HL-60 (cell line): ENCODE data around the gene DNASE1L3.
"Not testable (repeated sequence)": the region's sequence is repeated elsewhere in the genome, so short reads cannot be mapped to it uniquely, and the experiment has no call there.

Experiments
- DNase-seq, 2 experiments: peaks; one replicate each; pipeline ENCODE4 v3.0.0-alpha.2; 2010 to 2020; ENCODE audit warnings: low read depth in 1 of 2, low spot score in 1 of 2
- H3K27ac ChIP-seq: fragments of 250-450 bp; sonication (Bioruptor Pico); replicated peaks from 2 replicates; pipeline ENCODE4 v1.5.1; 2020; ENCODE audit warnings: mild to moderate bottlenecking, moderate library complexity
- H3K27me3 ChIP-seq: fragments of 250-450 bp; sonication (Bioruptor Pico); 2 replicates; pipeline ENCODE4 v1.5.1; 2021; ENCODE audit warnings: mild to moderate bottlenecking, moderate library complexity; ENCODE audit not compliant: insufficient read depth, poor library complexity, severe bottlenecking
- H3K4me3 ChIP-seq: replicated peaks from 2 replicates; pipeline ENCODE4 v1.5.1; 2011; ENCODE audit warnings: mild to moderate bottlenecking, control low read depth, low read length; ENCODE audit not compliant: insufficient read depth
- CTCF ChIP-seq: IDR thresholded peaks from one replicate; pipeline ENCODE4 v1.5.1; 2011; ENCODE audit warnings: low read length, control low read depth, inconsistent platforms; ENCODE audit not compliant: insufficient read depth
- GABPA ChIP-seq: IDR thresholded peaks from 2 replicates; pipeline ENCODE4 v1.6.1; 2012; ENCODE audit warnings: low read depth
- POLR2AphosphoS5 ChIP-seq: IDR thresholded peaks from 2 replicates; pipeline ENCODE4 v1.6.1; 2012; ENCODE audit warnings: low read depth
- REST ChIP-seq: IDR thresholded peaks from 2 replicates; pipeline ENCODE4 v1.6.1; 2012; ENCODE audit warnings: low read depth; ENCODE audit not compliant: insufficient replicate concordance
- SPI1 ChIP-seq: IDR thresholded peaks from 2 replicates; pipeline ENCODE4 v1.6.1; 2012; ENCODE audit warnings: low read depth, mild to moderate bottlenecking, borderline replicate concordance

Gene DNASE1L3

GRCh38 chr3:58243976-58244585 is 33.3 kb upstream of the DNASE1L3 start:
- Histone ChIP-seq H3K27ac (no peak overlapping the region), H3K27me3 (peaks cover 2% of the 10 kb centered on the region), H3K4me3 (no peak overlapping the region)
- DNase-seq = no peak
- TF ChIP-seq CTCF (no peak), POLR2AphosphoS5 (no peak), REST (no peak), GABPA (no peak), SPI1 (no peak)

DNA sequence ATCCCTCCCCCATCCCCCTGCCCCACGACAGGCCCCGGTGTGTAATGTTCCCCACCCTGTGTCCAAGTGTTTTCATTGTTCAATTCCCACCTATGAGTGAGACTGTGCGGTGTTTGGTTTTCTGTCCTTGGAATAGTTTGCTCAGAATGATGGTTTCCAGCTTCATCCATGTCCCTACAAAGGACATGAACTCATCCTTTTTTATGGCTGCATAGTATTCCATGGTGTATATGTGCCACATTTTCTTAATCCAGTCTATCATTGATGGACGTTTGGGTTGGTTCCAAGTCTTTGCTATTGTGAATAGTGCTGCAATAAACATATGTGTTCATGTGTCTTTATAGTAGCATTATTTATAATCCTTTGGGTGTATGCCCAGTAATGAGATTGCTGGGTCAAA is 32.1 kb upstream of the DNASE1L3 start:
- H3K27me3 ChIP-seq, H3K4me3 ChIP-seq, DNase-seq, H3K27ac ChIP-seq: not testable (repeated sequence)

DNA sequence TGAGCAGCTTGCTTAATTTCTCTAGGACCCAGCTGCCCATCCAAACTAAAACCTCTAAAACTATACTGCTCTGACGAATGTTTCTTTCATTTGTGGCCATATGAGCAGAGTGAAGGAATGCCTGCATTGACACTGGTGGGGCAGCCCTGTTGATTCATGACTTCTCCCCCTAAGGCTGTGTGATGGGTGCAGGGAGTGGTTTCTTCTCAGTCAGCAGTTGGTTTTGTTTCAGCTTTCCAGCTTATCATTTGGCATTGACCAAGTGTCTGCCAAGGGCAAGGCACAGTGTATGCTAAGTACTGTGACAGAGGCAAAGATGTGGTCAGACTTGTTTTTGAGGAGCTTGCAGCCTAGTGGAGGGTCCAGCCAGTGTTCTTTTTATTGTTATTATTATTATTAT is 31.6 kb upstream of the DNASE1L3 start:
- H3K4me3 ChIP-seq = no peak overlapping the region
- TF ChIP-seq GABPA (no peak), CTCF (no peak), REST (no peak), SPI1 (no peak), POLR2AphosphoS5 (no peak)
- peaks cover 2% of the 10 kb centered on the region for H3K27me3 ChIP-seq
- no peak overlapping the region for H3K27ac ChIP-seq
- DNase-seq = no peak

GRCh38 chr3:58241306-58242044 is 30.7 kb upstream of the DNASE1L3 start:
- H3K27me3 ChIP-seq = peaks cover 7% of the 10 kb centered on the region
- no peak for TF ChIP-seq CTCF
- no peak for TF ChIP-seq SPI1
- TF ChIP-seq GABPA = no peak
- H3K4me3 ChIP-seq = no peak overlapping the region
- H3K27ac ChIP-seq = no peak overlapping the region
- DNase-seq = no peak
